GM12878 (cell line): Measurements from ENCODE around the gene FGGY. TPM values are rescaled to one million over a fixed set of nuclear protein-coding genes. Genes with fewer than 3 reads are reported as not detected.

Experiments used
- ATAC-seq: fragments of 200-7000 bp; cut with Tn5 transposase; 3 replicates; pipeline ENCODE4 v1.9.1; 2020; ENCODE audit warnings: mild to moderate bottlenecking, moderate library complexity
- BruUV-seq: library from RNA; stranded (reverse); fragments of 400-500 nt; replicated peaks from 2 replicates; lab custom pipeline; 2021; lab: Mats Ljungman, UMichigan
- CTCF ChIA-PET: fragments of 300-600 bp; sonication (Branson Sonifier 250); formaldehyde crosslinking; extraction: SDS; loops from one replicate; lab custom pipeline; 2021; ENCODE audit warnings: inconsistent platforms; lab: Yijun Ruan, JAX
- POLR2A ChIA-PET: fragments of 350-600 bp; formaldehyde crosslinking; extraction: SDS; loops from one replicate; lab custom pipeline; 2021; ENCODE audit warnings: inconsistent platforms; lab: Charles Lee
- RAD21 ChIA-PET: fragments of 300-600 bp; sonication (Branson Sonifier 250); formaldehyde crosslinking; loops from one replicate; lab custom pipeline; 2023; ENCODE audit warnings: antibody characterized with exemption; ENCODE audit not compliant: unreplicated experiment; lab: Charles Lee
- SMC1A ChIA-PET: fragments of 300-600 bp; sonication (Branson Sonifier 250); formaldehyde crosslinking; loops from one replicate; lab custom pipeline; 2023; ENCODE audit not compliant: unreplicated experiment, uncharacterized antibody; lab: Charles Lee
- DNase-seq: peaks from one replicate; pipeline ENCODE4 v3.0.0-alpha.2; 2011; ENCODE audit warnings: low read depth, low spot score
- FAIRE-seq: peaks from 3 replicates; lab custom pipeline; 2011; peaks lifted over from hg19 to GRCh38; lab: Jason Lieb, UNC
- H2AFZ ChIP-seq: 2 replicates; pipeline ENCODE4 v1.6.0; 2011; ENCODE audit warnings: low read depth, low read length, control low read depth; ENCODE audit not compliant: control insufficient read depth
- H3K27ac ChIP-seq: 2 replicates; pipeline ENCODE4 v1.5.1; 2011; ENCODE audit warnings: control low read depth; ENCODE audit not compliant: control insufficient read depth, insufficient read depth
- H3K27me3 ChIP-seq, 2 experiments: replicated peaks in 1 of 2; 2 replicates each; pipeline versions ENCODE4 v1.6.0 to v1.6.1; 2011; ENCODE audit warnings: low read length in 1 of 2; ENCODE audit not compliant: control insufficient read depth in 2 of 2, insufficient read depth in 2 of 2
- H3K36me3 ChIP-seq, 2 experiments: 2 replicates each; pipeline ENCODE4 v1.5.1; 2011; ENCODE audit warnings: low read length in 1 of 2; ENCODE audit not compliant: control insufficient read depth in 2 of 2, insufficient read depth in 2 of 2
- H3K4me1 ChIP-seq: 2 replicates; pipeline ENCODE4 v1.6.1; 2011; ENCODE audit warnings: mild to moderate bottlenecking, low read length, moderate library complexity, mixed read lengths; ENCODE audit not compliant: control insufficient read depth, insufficient read depth
- H3K4me2 ChIP-seq: 2 replicates; pipeline ENCODE4 v1.6.0; 2011; ENCODE audit warnings: control low read depth; ENCODE audit not compliant: control insufficient read depth, insufficient read depth
- H3K4me3 ChIP-seq: fragments of 200-600 bp; sonication (generic); 2 replicates; pipeline ENCODE4 v1.5.1; 2016
- H3K79me2 ChIP-seq: 2 replicates; pipeline ENCODE4 v1.6.0; 2011; ENCODE audit warnings: low read length; ENCODE audit not compliant: control insufficient read depth, insufficient read depth
- H3K9ac ChIP-seq: 2 replicates; pipeline ENCODE4 v1.8.0; 2011; ENCODE audit warnings: low read length, control low read depth, mixed read lengths; ENCODE audit not compliant: control insufficient read depth, insufficient read depth
- H3K9me3 ChIP-seq: replicated peaks from 3 replicates; pipeline ENCODE4 v1.5.1; 2011; ENCODE audit warnings: mild to moderate bottlenecking, low read length; ENCODE audit not compliant: control insufficient read depth, insufficient read depth
- H4K20me1 ChIP-seq: 2 replicates; pipeline ENCODE4 v1.6.0; 2011; ENCODE audit not compliant: control insufficient read depth, insufficient read depth
- DPF2 ChIP-seq: fragments of 450-650 bp; IDR thresholded peaks from 2 replicates; pipeline ENCODE4 v1.6.1; 2017; ENCODE audit warnings: mild to moderate bottlenecking
- HDAC6 ChIP-seq: fragments of 200-600 bp; sonication (generic); IDR thresholded peaks from one replicate; pipeline ENCODE4 v1.8.0; 2017; ENCODE audit warnings: antibody characterized with exemption; ENCODE audit not compliant: unreplicated experiment
- NFXL1 ChIP-seq: fragments of 450-650 bp; IDR thresholded peaks from 2 replicates; pipeline ENCODE4 v1.6.1; 2017; ENCODE audit warnings: antibody characterized with exemption, mild to moderate bottlenecking, borderline replicate concordance
- PML ChIP-seq: IDR thresholded peaks from 2 replicates; pipeline ENCODE4 v1.6.1; 2012; ENCODE audit warnings: low read length, inconsistent platforms
- RUNX3 ChIP-seq: IDR thresholded peaks from 2 replicates; pipeline ENCODE4 v1.6.1; 2012; ENCODE audit warnings: low read length, inconsistent platforms
- SIN3A ChIP-seq: IDR thresholded peaks from 2 replicates; pipeline ENCODE4 v1.6.1; 2012; ENCODE audit warnings: low read depth, low read length, improper control_type of control experiment
- STAT1 ChIP-seq: fragments of 450-650 bp; conservative IDR thresholded peaks from 2 replicates; pipeline ENCODE4 v1.6.1; 2014; ENCODE audit warnings: antibody characterized with exemption, mild to moderate bottlenecking
- TARDBP ChIP-seq: IDR thresholded peaks from 2 replicates; pipeline ENCODE4 v1.6.1; 2016; ENCODE audit warnings: borderline replicate concordance
- WGBS: methylation state at CpG from one replicate; pipeline ENCODE4 v1.1.6; 2016; ENCODE audit warnings: low lambda C conversion rate; ENCODE audit not compliant: insufficient replicate concordance, insufficient coverage; ENCODE audit errors: missing lambda C conversion rate; 5-methylcytosine and 5-hydroxymethylcytosine counted together
- in situ Hi-C: fragments of 300-500 bp; cut with MboI; formaldehyde crosslinking; loops from 9 replicates; pipeline ENCODE4 v1.14.3; 2018; ENCODE audit warnings: mixed read lengths
- intact Hi-C: fragments of 100-400 bp; cut with micrococcal nuclease; formaldehyde crosslinking; loops from one replicate; pipeline ENCODE4 v1.14.2; 2022; ENCODE audit not compliant: unreplicated experiment
- polyA plus RNA-seq, 11 experiments: library from polyadenylated mRNA; depleted of rRNA in 4 of 11; unstranded in 6 of 11; stranded (reverse) in 5 of 11; fragments of >200 nt; fragmentation: Nextera tagmentation in 4 of 11; fragmentation: Illumina TruSeq in 1 of 11; extraction: Ambion mirVana in 4 of 11; extraction: Trizol in 1 of 11; gene quantifications; 1 replicate in 1 of 11; 2 replicates in 10 of 11; pipeline versions ENCODE4 v1.2.1 to v1.2.3, GENCODE V29; 2011 to 2016; ENCODE audit warnings: inconsistent platforms in 2 of 11, missing spikeins in 2 of 11, low read depth in 1 of 11
- total RNA-seq, 4 experiments: library from RNA; depleted of rRNA in 3 of 4; stranded (reverse); fragments of >200 nt in 3 of 4; fragmentation: Illumina TruSeq in 1 of 4; extraction: Trizol in 1 of 4; gene quantifications; 2 replicates each; pipeline versions ENCODE4 v1.2.1 to v1.2.3, GENCODE V29; 2013 to 2021
- TF ChIP-seq, protein P1 (sequence below): IDR thresholded peaks from 2 replicates; pipeline ENCODE4 v1.6.1; 2012; ENCODE audit warnings: low read depth, low read length, improper control_type of control experiment
- TF ChIP-seq, protein P2 (sequence below): IDR thresholded peaks from 2 replicates; pipeline ENCODE4 v1.6.1; 2012; ENCODE audit warnings: low read depth, low read length, improper control_type of control experiment
- TF ChIP-seq, protein P3 (sequence below): fragments of 150-350 bp; IDR thresholded peaks from 2 replicates; pipeline ENCODE4 v1.6.1; 2014; ENCODE audit warnings: mild to moderate bottlenecking, low read depth, low read length
- TF ChIP-seq, protein P4 (sequence below): fragments of 450-650 bp; IDR thresholded peaks from 2 replicates; pipeline ENCODE4 v1.6.1; 2018; ENCODE audit warnings: mild to moderate bottlenecking, low read depth, moderate library complexity; ENCODE audit not compliant: partially characterized antibody
- TF ChIP-seq, protein P5 (sequence below): IDR thresholded peaks from 2 replicates; pipeline ENCODE4 v1.6.1; 2012; ENCODE audit warnings: improper control_type of control experiment, low read depth, low read length; ENCODE audit not compliant: insufficient replicate concordance

FGGY gene
- total and polyA plus RNA-seq, 10 of the 15 experiments (the other 5 are each of a cell fraction or from before 2014, with no cell fraction given) = 6.2 to 11.9 (median 7.5) TPM

DNA sequence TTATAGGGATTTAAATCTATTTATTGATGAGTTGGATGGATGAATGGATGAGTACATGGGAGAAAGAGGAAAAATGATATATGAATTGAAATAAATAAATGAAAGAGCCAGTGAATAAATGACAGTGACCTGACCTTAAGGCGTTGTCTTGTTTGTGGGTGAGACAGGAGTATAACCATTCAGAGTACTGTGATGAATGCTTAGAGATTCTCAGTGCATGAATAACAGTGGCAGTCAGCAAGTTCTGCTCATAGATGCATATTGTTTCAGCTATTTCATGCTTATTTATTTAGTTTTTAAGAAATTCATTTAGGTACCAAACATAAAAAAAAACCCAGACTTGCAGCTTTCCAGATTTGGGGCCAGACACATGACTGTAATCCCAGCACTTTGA is 116.4 kb downstream of the FGGY start:
- in situ Hi-C loops (no loop called here), intact Hi-C loops (no loop called here)
- TF ChIP-seq DPF2 = no peak
- no peak for TF ChIP-seq NFXL1
- no peak for TF ChIP-seq SIN3A
- no peak for TF ChIP-seq STAT1
- no peak for TF ChIP-seq PML
- TF ChIP-seq, protein P1, sequence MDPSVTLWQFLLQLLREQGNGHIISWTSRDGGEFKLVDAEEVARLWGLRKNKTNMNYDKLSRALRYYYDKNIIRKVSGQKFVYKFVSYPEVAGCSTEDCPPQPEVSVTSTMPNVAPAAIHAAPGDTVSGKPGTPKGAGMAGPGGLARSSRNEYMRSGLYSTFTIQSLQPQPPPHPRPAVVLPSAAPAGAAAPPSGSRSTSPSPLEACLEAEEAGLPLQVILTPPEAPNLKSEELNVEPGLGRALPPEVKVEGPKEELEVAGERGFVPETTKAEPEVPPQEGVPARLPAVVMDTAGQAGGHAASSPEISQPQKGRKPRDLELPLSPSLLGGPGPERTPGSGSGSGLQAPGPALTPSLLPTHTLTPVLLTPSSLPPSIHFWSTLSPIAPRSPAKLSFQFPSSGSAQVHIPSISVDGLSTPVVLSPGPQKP = no peak
- TF ChIP-seq, protein P2, sequence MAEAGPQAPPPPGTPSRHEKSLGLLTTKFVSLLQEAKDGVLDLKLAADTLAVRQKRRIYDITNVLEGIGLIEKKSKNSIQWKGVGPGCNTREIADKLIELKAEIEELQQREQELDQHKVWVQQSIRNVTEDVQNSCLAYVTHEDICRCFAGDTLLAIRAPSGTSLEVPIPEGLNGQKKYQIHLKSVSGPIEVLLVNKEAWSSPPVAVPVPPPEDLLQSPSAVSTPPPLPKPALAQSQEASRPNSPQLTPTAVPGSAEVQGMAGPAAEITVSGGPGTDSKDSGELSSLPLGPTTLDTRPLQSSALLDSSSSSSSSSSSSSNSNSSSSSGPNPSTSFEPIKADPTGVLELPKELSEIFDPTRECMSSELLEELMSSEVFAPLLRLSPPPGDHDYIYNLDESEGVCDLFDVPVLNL = no peak
- TF ChIP-seq TARDBP = no peak
- no peak for TF ChIP-seq HDAC6
- TF ChIP-seq, protein P3, sequence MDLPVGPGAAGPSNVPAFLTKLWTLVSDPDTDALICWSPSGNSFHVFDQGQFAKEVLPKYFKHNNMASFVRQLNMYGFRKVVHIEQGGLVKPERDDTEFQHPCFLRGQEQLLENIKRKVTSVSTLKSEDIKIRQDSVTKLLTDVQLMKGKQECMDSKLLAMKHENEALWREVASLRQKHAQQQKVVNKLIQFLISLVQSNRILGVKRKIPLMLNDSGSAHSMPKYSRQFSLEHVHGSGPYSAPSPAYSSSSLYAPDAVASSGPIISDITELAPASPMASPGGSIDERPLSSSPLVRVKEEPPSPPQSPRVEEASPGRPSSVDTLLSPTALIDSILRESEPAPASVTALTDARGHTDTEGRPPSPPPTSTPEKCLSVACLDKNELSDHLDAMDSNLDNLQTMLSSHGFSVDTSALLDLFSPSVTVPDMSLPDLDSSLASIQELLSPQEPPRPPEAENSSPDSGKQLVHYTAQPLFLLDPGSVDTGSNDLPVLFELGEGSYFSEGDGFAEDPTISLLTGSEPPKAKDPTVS = no peak
- TF ChIP-seq RUNX3 = no peak
- TF ChIP-seq, protein P4, sequence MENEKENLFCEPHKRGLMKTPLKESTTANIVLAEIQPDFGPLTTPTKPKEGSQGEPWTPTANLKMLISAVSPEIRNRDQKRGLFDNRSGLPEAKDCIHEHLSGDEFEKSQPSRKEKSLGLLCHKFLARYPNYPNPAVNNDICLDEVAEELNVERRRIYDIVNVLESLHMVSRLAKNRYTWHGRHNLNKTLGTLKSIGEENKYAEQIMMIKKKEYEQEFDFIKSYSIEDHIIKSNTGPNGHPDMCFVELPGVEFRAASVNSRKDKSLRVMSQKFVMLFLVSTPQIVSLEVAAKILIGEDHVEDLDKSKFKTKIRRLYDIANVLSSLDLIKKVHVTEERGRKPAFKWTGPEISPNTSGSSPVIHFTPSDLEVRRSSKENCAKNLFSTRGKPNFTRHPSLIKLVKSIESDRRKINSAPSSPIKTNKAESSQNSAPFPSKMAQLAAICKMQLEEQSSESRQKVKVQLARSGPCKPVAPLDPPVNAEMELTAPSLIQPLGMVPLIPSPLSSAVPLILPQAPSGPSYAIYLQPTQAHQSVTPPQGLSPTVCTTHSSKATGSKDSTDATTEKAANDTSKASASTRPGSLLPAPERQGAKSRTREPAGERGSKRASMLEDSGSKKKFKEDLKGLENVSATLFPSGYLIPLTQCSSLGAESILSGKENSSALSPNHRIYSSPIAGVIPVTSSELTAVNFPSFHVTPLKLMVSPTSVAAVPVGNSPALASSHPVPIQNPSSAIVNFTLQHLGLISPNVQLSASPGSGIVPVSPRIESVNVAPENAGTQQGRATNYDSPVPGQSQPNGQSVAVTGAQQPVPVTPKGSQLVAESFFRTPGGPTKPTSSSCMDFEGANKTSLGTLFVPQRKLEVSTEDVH = no peak
- TF ChIP-seq, protein P5, sequence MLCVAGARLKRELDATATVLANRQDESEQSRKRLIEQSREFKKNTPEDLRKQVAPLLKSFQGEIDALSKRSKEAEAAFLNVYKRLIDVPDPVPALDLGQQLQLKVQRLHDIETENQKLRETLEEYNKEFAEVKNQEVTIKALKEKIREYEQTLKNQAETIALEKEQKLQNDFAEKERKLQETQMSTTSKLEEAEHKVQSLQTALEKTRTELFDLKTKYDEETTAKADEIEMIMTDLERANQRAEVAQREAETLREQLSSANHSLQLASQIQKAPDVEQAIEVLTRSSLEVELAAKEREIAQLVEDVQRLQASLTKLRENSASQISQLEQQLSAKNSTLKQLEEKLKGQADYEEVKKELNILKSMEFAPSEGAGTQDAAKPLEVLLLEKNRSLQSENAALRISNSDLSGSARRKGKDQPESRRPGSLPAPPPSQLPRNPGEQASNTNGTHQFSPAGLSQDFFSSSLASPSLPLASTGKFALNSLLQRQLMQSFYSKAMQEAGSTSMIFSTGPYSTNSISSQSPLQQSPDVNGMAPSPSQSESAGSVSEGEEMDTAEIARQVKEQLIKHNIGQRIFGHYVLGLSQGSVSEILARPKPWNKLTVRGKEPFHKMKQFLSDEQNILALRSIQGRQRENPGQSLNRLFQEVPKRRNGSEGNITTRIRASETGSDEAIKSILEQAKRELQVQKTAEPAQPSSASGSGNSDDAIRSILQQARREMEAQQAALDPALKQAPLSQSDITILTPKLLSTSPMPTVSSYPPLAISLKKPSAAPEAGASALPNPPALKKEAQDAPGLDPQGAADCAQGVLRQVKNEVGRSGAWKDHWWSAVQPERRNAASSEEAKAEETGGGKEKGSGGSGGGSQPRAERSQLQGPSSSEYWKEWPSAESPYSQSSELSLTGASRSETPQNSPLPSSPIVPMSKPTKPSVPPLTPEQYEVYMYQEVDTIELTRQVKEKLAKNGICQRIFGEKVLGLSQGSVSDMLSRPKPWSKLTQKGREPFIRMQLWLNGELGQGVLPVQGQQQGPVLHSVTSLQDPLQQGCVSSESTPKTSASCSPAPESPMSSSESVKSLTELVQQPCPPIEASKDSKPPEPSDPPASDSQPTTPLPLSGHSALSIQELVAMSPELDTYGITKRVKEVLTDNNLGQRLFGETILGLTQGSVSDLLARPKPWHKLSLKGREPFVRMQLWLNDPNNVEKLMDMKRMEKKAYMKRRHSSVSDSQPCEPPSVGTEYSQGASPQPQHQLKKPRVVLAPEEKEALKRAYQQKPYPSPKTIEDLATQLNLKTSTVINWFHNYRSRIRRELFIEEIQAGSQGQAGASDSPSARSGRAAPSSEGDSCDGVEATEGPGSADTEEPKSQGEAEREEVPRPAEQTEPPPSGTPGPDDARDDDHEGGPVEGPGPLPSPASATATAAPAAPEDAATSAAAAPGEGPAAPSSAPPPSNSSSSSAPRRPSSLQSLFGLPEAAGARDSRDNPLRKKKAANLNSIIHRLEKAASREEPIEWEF = no peak
- H3K9ac ChIP-seq = no peak overlapping the region
- no peaks in the 10 kb centered on the region for H3K36me3 ChIP-seq
- 0 out of 2 replicates have a peak overlapping the region, but pooled peaks have one; percentile 5 for H3K4me2 ChIP-seq
- no peak overlapping the region for H2AFZ ChIP-seq
- H3K4me3 ChIP-seq = no peak overlapping the region
- 13% methylated on average over 1 of the region's 1 CpG for WGBS
- no peaks in the 10 kb centered on the region for H3K79me2 ChIP-seq
- no peaks in the 10 kb centered on the region for H3K27me3 ChIP-seq
- H3K4me1 ChIP-seq = peaks cover 21% of the 10 kb centered on the region
- SMC1A ChIA-PET = interaction anchor here (1.0 kb wide), 1 partner anchor 64 kb away, joined by 3 read pairs; no protein-coding TSS in a partner anchor
- no peak overlapping the region for H3K27ac ChIP-seq
- H3K9me3 ChIP-seq = no peaks in the 10 kb centered on the region
- POLR2A ChIA-PET = no interaction called here
- no peaks in the 10 kb centered on the region for H4K20me1 ChIP-seq
- DNase-seq (no peak), FAIRE-seq (no peak), ATAC-seq (no peak)
- BruUV-seq = no TSS peak
- RAD21 ChIA-PET = no interaction called here
- CTCF ChIA-PET = no interaction called here
